ENCODE results near the gene SH3PXD2A. TPM values are rescaled to one million over a fixed set of nuclear protein-coding genes. Genes with fewer than 3 reads are reported as not detected.

Gene SH3PXD2A
- total and polyA plus RNA-seq, 12 donors, result 6.9 to 44.9 (median 34.4) TPM

DNA sequence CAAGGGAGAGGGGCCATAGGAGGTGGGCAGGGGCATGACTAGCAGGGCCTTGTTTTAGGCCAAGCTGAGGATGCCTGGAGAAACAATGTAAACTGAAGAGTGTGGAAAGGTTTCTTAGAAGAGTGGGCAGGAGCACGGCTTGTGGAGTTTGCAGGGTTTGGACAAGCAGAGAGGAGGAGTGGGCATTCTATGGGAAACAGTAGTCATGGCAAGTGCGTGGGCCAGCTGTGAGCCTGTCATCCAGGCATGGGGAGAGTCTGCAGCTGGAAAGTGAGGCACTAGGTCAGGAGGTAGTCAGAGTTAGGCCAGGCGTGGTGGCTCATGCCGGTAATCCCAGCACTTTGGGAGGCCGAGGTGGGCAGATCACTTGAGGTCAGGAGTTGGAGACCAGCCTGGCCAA, 130.1 kb downstream of the SH3PXD2A start:
- TF ChIP-seq, protein P1, sequence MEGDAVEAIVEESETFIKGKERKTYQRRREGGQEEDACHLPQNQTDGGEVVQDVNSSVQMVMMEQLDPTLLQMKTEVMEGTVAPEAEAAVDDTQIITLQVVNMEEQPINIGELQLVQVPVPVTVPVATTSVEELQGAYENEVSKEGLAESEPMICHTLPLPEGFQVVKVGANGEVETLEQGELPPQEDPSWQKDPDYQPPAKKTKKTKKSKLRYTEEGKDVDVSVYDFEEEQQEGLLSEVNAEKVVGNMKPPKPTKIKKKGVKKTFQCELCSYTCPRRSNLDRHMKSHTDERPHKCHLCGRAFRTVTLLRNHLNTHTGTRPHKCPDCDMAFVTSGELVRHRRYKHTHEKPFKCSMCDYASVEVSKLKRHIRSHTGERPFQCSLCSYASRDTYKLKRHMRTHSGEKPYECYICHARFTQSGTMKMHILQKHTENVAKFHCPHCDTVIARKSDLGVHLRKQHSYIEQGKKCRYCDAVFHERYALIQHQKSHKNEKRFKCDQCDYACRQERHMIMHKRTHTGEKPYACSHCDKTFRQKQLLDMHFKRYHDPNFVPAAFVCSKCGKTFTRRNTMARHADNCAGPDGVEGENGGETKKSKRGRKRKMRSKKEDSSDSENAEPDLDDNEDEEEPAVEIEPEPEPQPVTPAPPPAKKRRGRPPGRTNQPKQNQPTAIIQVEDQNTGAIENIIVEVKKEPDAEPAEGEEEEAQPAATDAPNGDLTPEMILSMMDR (IDR thresholded peaks at IDR 0.05), result no peak
- H3K27me3 ChIP-seq, result no peaks in the 10 kb centered on the region
- 96 to 98% methylated on average over 5 of the region's 5 CpGs for WGBS, 2 donors
- H3K36me3 ChIP-seq, result peaks cover 0 to 34% (median 7%) of the 10 kb centered on the region in 9 donors
- DNase-seq, result no peak
- H3K9me3 ChIP-seq, result no peaks in the 10 kb centered on the region
- H3K4me1 ChIP-seq, result peaks cover 0 to 35% (median 13%) of the 10 kb centered on the region in 9 donors
- intact Hi-C loops (cut with DNase I), result loop anchor here in 1 of 10 donors (5.0 kb wide), 1 partner anchor 57 kb away; no protein-coding TSS in a partner anchor
- no peak overlapping the region for H3K27ac ChIP-seq
- ATAC-seq, result no peak
- H3K4me3 ChIP-seq, result no peak overlapping the region

DNA sequence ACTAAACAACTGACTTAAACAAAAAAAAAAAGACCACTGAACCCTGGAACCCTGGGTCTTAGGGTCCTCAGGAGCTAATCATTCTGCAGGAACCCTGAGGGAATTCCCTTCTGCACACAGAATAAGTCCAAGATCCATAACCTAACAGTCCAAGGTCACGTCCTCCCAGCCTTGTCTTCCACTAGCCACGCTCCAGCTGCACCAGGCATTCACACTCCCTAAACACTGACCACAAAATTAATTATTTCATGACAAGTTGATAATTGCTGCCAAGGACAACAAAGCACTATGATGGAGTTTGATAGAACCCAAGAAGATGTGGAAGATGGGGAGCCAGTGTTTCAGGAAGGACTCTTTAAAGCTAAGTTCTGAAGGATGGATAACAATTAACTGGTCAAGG, 130.6 kb downstream of the SH3PXD2A start:
- H3K27me3 ChIP-seq, result no peaks in the 10 kb centered on the region
- no peaks in the 10 kb centered on the region for H3K9me3 ChIP-seq
- intact Hi-C loops (cut with DNase I), result loop anchor here in 1 of 10 donors (5.0 kb wide), 1 partner anchor 58 kb away; no protein-coding TSS in a partner anchor
- ATAC-seq (no peak), DNase-seq (no peak)
- H3K4me3 ChIP-seq, result no peak overlapping the region
- H3K27ac ChIP-seq, result no peak overlapping the region
- H3K4me1 ChIP-seq, result peaks cover 0 to 36% (median 13%) of the 10 kb centered on the region in 9 donors
- 94 to 95% methylated on average over 2 of the region's 2 CpGs for WGBS, 2 donors
- TF ChIP-seq, protein P1 (IDR thresholded peaks at IDR 0.05), result no peak
- peaks cover 0 to 35% (median 7%) of the 10 kb centered on the region in 9 donors for H3K36me3 ChIP-seq

DNA sequence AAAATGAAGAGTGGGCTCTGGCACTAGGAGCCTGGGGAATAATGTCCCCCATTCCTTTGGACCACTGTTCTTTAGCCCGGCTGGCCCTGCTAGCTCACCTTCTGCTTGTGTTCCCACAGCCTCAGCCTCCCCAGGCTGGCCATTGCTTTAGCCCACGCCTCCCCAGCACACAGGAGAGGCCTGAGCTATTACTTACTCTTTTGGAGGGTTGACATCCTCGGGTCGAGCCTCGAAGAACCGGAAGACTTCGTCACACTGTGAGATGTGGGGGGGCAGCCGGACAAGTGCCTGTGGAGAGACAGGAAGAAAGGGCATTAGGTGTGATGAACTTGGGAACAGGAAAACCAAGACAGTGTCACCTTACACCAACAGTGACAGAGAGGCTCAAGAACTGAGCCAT, 131.3 kb downstream of the SH3PXD2A start:
- H3K27me3 ChIP-seq, result no peaks in the 10 kb centered on the region
- H3K4me1 ChIP-seq, result peaks cover 0 to 36% (median 13%) of the 10 kb centered on the region in 9 donors
- H3K27ac ChIP-seq, result no peak overlapping the region
- peaks cover 0 to 42% (median 7%) of the 10 kb centered on the region in 9 donors for H3K36me3 ChIP-seq
- H3K4me3 ChIP-seq, result no peak overlapping the region
- intact Hi-C loops (cut with DNase I), result no loop called here
- WGBS, 2 donors, result 93 to 96% methylated on average over 8 of the region's 8 CpGs
- ATAC-seq (no peak), DNase-seq (no peak)
- no peaks in the 10 kb centered on the region for H3K9me3 ChIP-seq
- TF ChIP-seq, protein P1 (IDR thresholded peaks at IDR 0.05), result no peak

DNA sequence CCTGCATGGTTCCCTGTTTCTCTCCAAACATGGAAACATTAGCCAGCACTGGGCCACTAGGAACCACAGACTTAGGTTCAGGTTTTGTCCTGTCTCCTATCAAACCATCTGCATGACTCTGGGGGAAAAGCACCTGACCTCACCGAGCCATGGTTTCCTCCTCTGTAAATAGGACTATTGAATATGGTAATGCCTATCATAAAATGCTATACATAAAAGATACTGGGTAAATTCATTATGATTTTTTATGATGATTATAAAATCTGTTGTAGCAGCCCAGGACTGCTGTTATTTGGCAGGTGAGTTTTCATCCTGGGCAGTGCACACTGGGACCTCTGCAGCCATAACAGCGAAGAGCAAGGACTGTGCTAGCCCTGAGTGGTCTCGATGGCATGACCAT, 131.8 kb downstream of the SH3PXD2A start:
- peaks cover 0 to 36% (median 13%) of the 10 kb centered on the region in 9 donors for H3K4me1 ChIP-seq
- H3K27me3 ChIP-seq, result no peaks in the 10 kb centered on the region
- 90% methylated on average over 3 of the region's 3 CpGs for WGBS, 2 donors
- intact Hi-C loops (cut with DNase I), result no loop called here
- DNase-seq (no peak), ATAC-seq (no peak)
- no peak overlapping the region for H3K27ac ChIP-seq
- TF ChIP-seq, protein P1 (IDR thresholded peaks at IDR 0.05), result no peak
- no peaks in the 10 kb centered on the region for H3K9me3 ChIP-seq
- peaks cover 0 to 46% (median 7%) of the 10 kb centered on the region in 9 donors for H3K36me3 ChIP-seq
- no peak overlapping the region for H3K4me3 ChIP-seq

Measured in heart right ventricle (tissue), 16 donors.